C4-2B (cell line): ENCODE measurements around the gene ADA.

Experiments used
- ZFX ChIP-seq: fragments of 450-650 bp; IDR thresholded peaks from 2 replicates; pipeline ENCODE4 v1.6.1; 2017
- TF ChIP-seq, protein P1 (sequence below): fragments of 450-650 bp; conservative IDR thresholded peaks from 2 replicates; pipeline ENCODE4 v1.5.1; 2017; ENCODE audit warnings: mild to moderate bottlenecking

DNA sequence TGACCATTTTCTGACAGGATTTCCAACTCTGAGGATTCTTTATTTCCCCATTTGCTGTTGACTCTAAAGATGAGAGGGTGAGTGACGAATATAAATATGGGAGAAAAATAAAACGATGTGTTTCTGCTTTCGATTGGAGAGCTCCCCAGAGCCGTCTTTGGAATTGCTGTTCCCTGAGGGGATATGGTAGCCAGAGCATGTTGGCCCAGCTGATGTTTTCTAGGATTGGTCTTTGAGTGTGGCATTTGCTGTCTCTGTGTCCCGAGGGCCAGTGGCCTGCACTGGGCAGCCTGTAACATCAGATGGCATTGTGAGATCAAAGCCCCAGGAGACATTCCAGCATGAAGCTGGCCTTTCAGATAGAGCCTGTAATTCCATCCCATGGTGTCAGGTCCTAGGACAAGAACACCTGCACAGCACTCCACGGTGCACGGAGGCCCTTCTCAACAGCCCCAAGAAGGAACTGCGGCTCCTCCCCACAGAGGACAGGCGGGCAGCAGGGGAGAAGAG is 42.4 kb downstream of the ADA start:
- TF ChIP-seq, protein P1, sequence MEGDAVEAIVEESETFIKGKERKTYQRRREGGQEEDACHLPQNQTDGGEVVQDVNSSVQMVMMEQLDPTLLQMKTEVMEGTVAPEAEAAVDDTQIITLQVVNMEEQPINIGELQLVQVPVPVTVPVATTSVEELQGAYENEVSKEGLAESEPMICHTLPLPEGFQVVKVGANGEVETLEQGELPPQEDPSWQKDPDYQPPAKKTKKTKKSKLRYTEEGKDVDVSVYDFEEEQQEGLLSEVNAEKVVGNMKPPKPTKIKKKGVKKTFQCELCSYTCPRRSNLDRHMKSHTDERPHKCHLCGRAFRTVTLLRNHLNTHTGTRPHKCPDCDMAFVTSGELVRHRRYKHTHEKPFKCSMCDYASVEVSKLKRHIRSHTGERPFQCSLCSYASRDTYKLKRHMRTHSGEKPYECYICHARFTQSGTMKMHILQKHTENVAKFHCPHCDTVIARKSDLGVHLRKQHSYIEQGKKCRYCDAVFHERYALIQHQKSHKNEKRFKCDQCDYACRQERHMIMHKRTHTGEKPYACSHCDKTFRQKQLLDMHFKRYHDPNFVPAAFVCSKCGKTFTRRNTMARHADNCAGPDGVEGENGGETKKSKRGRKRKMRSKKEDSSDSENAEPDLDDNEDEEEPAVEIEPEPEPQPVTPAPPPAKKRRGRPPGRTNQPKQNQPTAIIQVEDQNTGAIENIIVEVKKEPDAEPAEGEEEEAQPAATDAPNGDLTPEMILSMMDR = no peak
- TF ChIP-seq ZFX = no peak
